Measurements from ENCODE around the gene MED16.

MED16 gene

GRCh38 chr19:916645-917322 is 23.8 kb upstream of the MED16 start:
- H3K4me1 ChIP-seq (ENCODE audit: insufficient read depth, low read length, poor library complexity, severe bottlenecking) = peaks cover 6% of the 10 kb centered on the region
- H3K9me2 ChIP-seq (replicated peaks; ENCODE audit: low read depth, low read length) = no peaks in the 10 kb centered on the region
- no peak overlapping the region for H3K9ac ChIP-seq (ENCODE audit: low read depth, low read length, poor library complexity, severe bottlenecking)
- H2AFZ ChIP-seq (ENCODE audit: low read length) = no peak overlapping the region
- no peak overlapping the region for H3K4me2 ChIP-seq (ENCODE audit: low read depth, low read length, poor library complexity, severe bottlenecking)
- peaks cover 13% of the 10 kb centered on the region; the same call in 1 of the 2 replicates for H3K79me2 ChIP-seq (ENCODE audit: insufficient read depth, low read length)
- H4K20me1 ChIP-seq (ENCODE audit: insufficient read depth, low read length, poor library complexity, severe bottlenecking) = no peaks in the 10 kb centered on the region
- no peaks in the 10 kb centered on the region for H3K9me3 ChIP-seq (ENCODE audit: insufficient read depth, low read depth, low read length)
- H3K36me3 ChIP-seq (ENCODE audit: insufficient read depth, low read length) = no peaks in the 10 kb centered on the region
- no peak for TF ChIP-seq EZH2phosphoT487 (IDR thresholded peaks at IDR 0.05; ENCODE audit: borderline replicate concordance)
- TF ChIP-seq, protein P1, sequence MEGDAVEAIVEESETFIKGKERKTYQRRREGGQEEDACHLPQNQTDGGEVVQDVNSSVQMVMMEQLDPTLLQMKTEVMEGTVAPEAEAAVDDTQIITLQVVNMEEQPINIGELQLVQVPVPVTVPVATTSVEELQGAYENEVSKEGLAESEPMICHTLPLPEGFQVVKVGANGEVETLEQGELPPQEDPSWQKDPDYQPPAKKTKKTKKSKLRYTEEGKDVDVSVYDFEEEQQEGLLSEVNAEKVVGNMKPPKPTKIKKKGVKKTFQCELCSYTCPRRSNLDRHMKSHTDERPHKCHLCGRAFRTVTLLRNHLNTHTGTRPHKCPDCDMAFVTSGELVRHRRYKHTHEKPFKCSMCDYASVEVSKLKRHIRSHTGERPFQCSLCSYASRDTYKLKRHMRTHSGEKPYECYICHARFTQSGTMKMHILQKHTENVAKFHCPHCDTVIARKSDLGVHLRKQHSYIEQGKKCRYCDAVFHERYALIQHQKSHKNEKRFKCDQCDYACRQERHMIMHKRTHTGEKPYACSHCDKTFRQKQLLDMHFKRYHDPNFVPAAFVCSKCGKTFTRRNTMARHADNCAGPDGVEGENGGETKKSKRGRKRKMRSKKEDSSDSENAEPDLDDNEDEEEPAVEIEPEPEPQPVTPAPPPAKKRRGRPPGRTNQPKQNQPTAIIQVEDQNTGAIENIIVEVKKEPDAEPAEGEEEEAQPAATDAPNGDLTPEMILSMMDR (conservative IDR thresholded peaks at IDR 0.05; ENCODE audit: low read length) = no peak
- H3K4me3 ChIP-seq (ENCODE audit: low read length, poor library complexity, severe bottlenecking) = no peak overlapping the region
- H3F3A ChIP-seq (ENCODE audit: low read depth) = peaks cover 2% of the 10 kb centered on the region; the same call in 1 of the 2 replicates
- H3K27me3 ChIP-seq (ENCODE audit: insufficient read depth, low read length, poor library complexity, severe bottlenecking) = no peaks in the 10 kb centered on the region

DNA sequence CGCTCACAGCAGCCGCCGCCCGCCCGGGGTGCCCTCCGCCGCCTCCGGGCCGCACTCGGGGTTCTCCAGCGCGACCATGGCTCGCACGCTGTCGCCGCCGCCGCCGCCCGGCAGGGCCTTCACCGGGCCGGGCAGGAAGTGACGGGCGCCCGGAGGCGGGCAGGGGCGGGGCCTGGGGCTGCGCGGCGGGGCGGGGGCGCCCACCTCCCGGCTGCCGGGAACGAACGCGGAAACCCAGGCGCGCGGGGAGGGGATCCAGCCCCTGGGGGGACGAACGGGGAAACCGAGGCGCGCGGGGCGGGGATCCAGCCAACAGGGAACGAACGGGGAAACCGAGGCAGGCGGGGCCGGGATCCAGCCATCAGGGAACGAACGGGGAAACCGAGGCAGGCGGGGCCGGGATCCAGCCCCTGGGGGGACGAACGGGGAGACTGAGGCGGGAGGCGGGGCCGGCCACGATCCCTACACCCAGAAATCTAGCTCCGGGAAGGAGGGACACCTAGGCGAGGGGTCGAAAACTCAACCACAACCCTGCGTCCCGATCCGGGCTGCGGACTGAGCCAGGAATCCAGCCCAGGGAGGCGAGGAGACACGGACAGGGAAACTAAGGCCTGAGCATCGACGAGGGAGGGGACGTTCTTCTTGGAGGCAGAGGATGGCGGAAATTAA is 20.2 kb upstream of the MED16 start, which contains the start of gene R3HDM4:
R3HDM4 (minus strand) TSS at position 140 of the 669 bp plus-strand sequence; CDS start at position 78, 62 bp downstream.
- TF ChIP-seq EZH2phosphoT487 (IDR thresholded peaks at IDR 0.05; ENCODE audit: borderline replicate concordance) = no peak
- TF ChIP-seq, protein P1 (conservative IDR thresholded peaks at IDR 0.05; ENCODE audit: low read length) = no peak
- no peaks in the 10 kb centered on the region for H3K36me3 ChIP-seq (ENCODE audit: insufficient read depth, low read length)

DNA sequence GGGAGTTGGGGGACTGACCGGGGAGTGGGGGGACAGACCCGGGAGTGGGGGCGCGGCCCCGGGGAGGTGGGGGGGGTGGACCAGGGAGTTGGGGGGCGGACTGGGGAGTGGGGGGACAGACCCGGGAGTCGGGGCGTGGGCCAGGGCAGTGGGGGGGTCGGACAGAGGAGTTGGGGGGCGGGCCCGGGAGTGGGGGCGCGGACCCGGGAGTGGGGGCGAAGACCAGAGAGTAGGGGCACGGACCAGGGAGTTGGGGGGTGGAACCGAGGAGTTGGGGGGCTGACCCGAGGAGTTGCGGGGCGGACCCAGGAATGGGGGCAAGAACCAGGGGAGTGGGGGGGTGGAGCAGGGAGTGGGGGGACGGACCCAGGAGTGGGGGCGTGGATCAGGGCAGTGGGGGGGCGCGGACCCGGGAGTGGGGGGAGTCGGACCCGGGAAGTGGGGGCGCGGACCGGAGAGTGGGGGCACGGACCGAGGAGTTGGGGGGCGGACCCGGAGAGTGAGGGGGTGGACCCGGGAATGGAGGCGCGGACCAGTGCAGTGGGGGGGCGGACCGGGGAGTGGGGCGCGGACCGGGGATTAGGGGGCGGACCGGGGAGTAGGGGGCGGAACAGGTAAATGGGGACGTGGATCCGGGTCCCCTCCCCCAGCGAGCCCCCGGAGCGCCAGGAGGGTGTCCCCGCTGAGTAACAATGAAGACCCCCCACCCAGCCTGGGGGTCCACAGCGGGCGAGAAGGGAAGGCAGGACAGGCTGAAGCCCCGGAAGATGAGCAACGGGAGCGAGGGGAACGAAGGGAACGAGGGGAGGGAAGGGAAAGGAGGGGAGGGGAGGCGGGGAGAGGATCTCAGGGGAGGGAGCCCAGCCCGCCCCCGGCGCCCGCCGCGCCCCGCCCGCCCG is 19.4 kb upstream of the MED16 start:
- Histone ChIP-seq H3K4me1 (ENCODE audit: insufficient read depth, low read length, poor library complexity, severe bottlenecking) (peaks cover 15% of the 10 kb centered on the region), H3F3A (ENCODE audit: low read depth) (peaks cover 2% of the 10 kb centered on the region; the same call in 1 of the 2 replicates), H4K20me1 (ENCODE audit: insufficient read depth, low read length, poor library complexity, severe bottlenecking) (peaks cover 3% of the 10 kb centered on the region), H3K4me2 (ENCODE audit: low read depth, low read length, poor library complexity, severe bottlenecking) (peak overlapping the region; percentile 57), H3K4me3 (ENCODE audit: low read length, poor library complexity, severe bottlenecking) (peak overlapping the region; percentile 96), H3K36me3 (ENCODE audit: insufficient read depth, low read length) (no peaks in the 10 kb centered on the region), H3K9me3 (ENCODE audit: insufficient read depth, low read depth, low read length) (no peaks in the 10 kb centered on the region), H2AFZ (ENCODE audit: low read length) (peak overlapping the region; percentile 81; the same call in 1 of the 2 replicates), H3K9me2 (replicated peaks; ENCODE audit: low read depth, low read length) (no peaks in the 10 kb centered on the region), H3K79me2 (ENCODE audit: insufficient read depth, low read length) (peaks cover 29% of the 10 kb centered on the region; the same call in 1 of the 2 replicates), H3K9ac (ENCODE audit: low read depth, low read length, poor library complexity, severe bottlenecking) (peak overlapping the region; percentile 79), H3K27me3 (ENCODE audit: insufficient read depth, low read length, poor library complexity, severe bottlenecking) (no peaks in the 10 kb centered on the region)
- TF ChIP-seq, protein P1 (conservative IDR thresholded peaks at IDR 0.05; ENCODE audit: low read length) = no peak
- no peak for TF ChIP-seq EZH2phosphoT487 (IDR thresholded peaks at IDR 0.05; ENCODE audit: borderline replicate concordance)

More for the DNA sequence above, 20.2 kb upstream of the MED16 start, which contains the start of gene R3HDM4:
- H3F3A ChIP-seq (ENCODE audit: low read depth) = peaks cover 2% of the 10 kb centered on the region; the same call in 1 of the 2 replicates
- H3K9ac ChIP-seq (ENCODE audit: low read depth, low read length, poor library complexity, severe bottlenecking) = peak within 1 kb of the TSS; percentile 97
- H3K4me3 ChIP-seq (ENCODE audit: low read length, poor library complexity, severe bottlenecking) = peak within 1 kb of the TSS; percentile 98
- H3K4me1 ChIP-seq (ENCODE audit: insufficient read depth, low read length, poor library complexity, severe bottlenecking) = peaks cover 13% of the 10 kb centered on the region
- no peaks in the 10 kb centered on the region for H3K9me2 ChIP-seq (replicated peaks; ENCODE audit: low read depth, low read length)
- peak within 1 kb of the TSS; percentile 97 for H3K4me2 ChIP-seq (ENCODE audit: low read depth, low read length, poor library complexity, severe bottlenecking)
- no peaks in the 10 kb centered on the region for H3K27me3 ChIP-seq (ENCODE audit: insufficient read depth, low read length, poor library complexity, severe bottlenecking)
- H3K9me3 ChIP-seq (ENCODE audit: insufficient read depth, low read depth, low read length) = no peaks in the 10 kb centered on the region
- peaks cover 23% of the 10 kb centered on the region; the same call in 1 of the 2 replicates for H3K79me2 ChIP-seq (ENCODE audit: insufficient read depth, low read length)
- H4K20me1 ChIP-seq (ENCODE audit: insufficient read depth, low read length, poor library complexity, severe bottlenecking) = peaks cover 3% of the 10 kb centered on the region
- peak within 1 kb of the TSS; percentile 94 for H2AFZ ChIP-seq (ENCODE audit: low read length)
